ENCODE results near the gene DCLK1.
"Not testable (repeated sequence)": the region's sequence is repeated elsewhere in the genome, so short reads cannot be mapped to it uniquely, and the experiment has no call there.

The DCLK1 gene

DNA sequence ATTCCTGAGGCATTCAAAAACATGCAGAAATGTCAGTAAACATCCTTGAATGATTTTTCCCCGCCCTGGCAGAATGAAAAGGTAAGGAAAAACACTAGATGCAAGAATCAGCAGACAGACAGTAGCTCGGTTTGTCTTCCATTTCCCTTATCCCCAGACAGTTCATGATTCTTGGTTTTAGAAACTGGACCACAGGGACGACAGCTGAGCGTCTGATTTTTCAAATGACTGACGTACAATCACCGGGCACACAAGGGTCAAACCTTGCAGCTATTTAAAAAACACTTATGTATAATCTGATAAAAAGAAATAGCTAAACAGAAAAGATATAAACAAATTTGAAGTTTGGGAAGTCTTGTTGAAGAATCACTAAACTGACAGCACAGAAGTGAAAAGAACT, 47.1 kb downstream of the DCLK1 start:
- no peak for DNase-seq (ENCODE audit: low read depth in 2 of 2)

DNA sequence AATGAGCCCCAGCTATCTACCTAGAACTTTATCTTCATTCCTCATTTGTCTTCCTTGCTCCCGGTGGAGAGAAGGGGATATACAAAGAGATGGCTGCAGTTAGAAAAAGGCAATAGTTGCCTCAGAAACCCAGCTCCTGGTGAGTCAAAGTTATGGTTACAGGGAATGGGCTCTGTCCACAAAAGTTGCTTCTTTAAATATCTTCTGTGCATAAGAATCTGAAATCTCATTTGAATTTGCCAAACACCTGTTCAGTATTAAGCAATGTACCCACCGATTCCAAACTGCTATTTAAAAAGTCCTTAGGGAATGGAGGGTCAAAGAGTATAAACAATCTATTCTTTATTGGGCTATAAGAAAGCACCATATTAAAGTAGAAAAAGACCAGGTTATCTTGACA, 48.4 kb downstream of the DCLK1 start:
- DNase-seq (ENCODE audit: low read depth in 2 of 2) = no peak

DNA sequence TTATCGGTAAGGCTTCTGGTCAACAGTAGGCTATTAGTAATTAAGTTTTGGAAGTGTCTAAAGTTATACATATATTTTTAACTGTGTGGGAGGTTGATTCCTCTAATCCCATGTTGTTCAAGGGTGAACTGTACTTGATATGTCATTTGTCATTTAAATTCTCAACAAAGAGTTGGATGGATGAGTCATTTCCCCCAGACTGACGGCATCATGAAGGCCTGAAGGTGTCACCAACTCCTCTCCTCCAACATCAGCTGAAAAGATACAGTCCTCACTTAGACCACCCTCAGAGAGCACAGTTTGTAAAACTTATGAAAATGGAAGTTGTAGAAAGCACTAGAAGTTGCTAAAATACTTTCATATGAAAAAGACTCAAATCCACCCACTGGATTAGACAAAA, 48.8 kb downstream of the DCLK1 start:
- no peak for DNase-seq (ENCODE audit: low read depth in 2 of 2)

DNA sequence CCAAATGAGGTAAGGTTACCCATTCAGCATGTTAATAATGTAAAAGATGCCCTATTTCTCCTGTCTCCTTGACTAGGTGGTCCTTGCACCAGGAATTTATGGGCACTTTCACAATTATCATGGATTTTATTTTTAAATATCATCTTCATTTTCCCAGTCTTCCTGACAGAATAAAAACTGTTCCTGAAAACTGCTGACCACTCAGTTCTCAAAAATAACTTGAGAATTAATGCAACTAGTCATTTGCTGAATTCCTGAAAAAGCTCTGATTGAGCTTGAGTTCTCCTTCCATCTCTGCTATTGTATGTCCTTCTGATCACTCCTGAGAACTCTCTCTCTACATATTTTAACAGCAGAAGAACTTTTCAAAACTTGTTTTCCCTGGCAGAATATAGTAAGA, 55.0 kb downstream of the DCLK1 start:
- no peak for DNase-seq (ENCODE audit: low read depth in 2 of 2)

DNA sequence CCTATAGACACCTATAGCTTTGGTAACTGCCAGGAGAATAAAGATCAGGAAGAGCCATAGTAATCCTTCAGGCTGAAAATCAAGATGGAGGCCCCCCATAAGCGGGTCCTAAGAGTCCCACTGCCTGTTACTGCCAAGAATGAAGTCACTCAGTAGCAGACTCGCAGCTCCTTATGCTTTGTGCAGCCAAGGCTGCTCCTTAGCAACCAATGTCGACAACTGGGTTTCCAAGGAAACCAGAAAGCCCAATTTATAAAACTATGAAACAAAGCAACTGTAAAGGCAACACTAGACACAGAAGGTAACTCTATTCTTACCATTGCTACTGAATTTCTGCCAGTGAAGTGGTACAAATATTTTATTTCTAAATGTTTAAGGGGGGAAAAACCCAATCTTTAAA, 56.5 kb downstream of the DCLK1 start:
- DNase-seq (ENCODE audit: low read depth in 2 of 2) = no peak

DNA sequence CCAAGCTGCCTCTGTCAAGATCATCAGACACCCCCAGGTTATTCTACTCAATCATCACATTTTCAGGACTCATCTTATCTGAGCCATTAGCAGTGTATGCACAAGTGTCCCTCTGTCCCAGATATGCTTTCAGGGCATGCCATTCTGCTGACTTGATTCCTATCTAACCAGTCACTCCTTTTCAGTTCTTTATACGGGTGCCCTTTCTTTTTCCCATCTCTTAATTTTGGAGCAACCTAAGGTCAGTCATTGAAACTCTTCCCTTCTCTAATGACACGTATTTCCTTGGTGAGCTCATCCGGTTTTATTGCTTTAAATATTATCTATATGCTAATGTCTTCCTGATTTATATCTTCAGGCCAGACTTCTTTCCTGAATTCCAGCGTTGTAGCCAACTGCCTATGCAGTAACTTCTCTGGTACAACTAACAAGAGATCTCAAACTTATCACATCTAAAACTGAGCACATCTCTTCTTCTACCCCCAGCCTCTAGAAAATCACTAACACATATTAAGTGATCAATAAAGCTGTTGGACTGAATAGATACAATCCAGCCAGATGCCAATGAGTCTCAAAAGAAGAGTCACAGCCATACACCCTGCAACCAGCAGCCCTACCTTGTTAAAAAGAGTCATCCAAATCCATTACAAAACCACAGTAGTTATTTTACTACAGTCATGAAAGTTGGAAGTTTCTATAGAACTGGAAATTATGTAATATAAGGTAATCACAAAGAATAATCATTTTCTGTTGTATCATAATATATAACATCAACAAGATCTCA, 58.8 kb downstream of the DCLK1 start:
- no peak for DNase-seq (ENCODE audit: low read depth in 2 of 2)

DNA sequence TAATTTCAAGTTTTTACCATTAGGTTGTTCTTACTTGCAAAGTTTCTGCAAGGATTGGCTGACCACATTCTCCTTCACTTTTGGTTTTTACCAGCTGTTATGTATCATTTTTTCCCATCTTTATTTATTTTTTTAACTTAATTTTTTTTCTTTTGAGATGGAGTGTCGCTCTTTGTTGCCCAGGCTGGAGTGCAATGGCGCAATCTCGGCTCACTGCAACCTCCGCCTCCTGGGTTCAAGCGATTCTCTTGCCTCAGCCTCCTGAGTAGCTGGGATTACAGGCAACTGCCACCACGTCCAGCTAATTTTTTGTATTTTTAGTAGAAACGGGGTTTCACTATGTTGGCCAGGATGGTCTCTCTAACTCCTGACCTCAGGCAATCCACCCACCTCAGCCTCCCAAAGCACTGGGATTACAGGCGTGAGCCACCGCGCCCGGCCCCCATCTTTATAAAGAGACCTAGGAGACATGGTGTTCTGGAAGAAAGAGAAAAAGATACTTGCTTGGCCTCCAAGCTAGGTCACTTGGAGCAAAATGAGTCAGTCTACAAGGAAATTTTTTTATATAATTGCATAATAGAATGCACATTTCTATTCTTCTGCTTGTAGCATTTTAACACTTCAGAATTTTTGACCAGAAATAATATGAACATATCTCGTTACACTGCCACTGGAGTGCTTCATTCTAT, 60.5 kb downstream of the DCLK1 start:
- not testable (repeated sequence) for DNase-seq (ENCODE audit: low read depth in 2 of 2)

DNA sequence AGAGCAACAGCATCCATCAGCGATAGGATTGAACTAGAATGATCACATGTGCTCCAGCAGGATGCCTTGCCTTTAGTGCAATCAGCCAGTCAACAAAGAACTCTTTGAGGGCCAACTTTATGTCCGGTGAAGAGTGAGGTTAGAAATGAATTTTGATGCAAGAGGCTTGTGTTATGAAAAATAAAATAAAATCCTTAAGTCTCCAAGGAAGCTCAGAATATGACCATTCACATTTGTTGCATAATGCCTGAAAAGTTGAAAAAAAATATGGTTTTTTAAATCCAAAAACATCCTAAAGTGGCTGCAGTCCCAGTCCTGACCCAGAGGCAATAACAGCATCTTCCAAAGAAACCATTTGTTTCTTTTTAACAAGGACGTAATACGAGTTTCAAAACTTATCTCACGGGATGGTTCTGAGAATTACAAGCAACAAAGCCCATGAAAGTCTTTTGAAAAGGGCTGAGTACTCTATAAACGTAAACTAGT, 61.3 kb downstream of the DCLK1 start:
- DNase-seq (ENCODE audit: low read depth in 2 of 2) = no peak

DNA sequence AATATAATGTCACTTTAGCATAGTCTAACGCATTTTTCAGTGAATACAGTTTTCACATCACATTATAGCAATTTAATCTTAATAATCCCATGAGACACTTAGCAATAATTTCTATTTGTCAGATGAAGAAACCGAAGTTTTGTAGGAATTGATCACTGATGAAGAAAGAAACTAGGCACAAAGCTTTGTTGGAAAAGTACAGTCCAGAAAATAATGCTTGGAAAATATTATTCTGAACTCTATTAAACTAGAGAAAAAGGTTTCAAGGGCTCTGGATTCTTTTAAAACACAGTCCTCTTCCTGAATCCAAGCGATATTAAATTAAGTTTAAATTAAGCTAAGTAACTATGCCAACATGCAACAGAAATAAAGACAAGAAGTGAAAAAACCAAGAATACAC, 62.2 kb downstream of the DCLK1 start:
- no peak for DNase-seq (ENCODE audit: low read depth in 2 of 2)

DNA sequence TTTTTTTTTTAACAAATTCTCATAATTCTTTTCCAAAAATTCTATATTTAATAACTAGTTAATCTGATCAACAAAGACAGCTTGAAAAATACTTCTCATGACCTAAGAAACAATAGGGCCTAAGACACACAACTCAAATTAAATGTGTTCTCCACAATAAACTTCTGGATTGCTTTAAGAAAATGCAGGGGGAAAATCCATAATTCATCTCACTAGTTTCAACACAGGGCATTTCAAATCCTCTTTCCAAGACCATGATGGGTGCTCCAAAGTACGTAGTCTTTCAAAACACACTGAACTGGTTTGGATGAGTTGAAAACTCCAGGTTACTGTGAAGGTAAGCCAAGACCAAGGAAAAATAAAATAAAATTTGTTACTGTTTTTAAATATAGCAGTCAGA, 62.6 kb downstream of the DCLK1 start:
- DNase-seq (ENCODE audit: low read depth in 2 of 2) = no peak

DNA sequence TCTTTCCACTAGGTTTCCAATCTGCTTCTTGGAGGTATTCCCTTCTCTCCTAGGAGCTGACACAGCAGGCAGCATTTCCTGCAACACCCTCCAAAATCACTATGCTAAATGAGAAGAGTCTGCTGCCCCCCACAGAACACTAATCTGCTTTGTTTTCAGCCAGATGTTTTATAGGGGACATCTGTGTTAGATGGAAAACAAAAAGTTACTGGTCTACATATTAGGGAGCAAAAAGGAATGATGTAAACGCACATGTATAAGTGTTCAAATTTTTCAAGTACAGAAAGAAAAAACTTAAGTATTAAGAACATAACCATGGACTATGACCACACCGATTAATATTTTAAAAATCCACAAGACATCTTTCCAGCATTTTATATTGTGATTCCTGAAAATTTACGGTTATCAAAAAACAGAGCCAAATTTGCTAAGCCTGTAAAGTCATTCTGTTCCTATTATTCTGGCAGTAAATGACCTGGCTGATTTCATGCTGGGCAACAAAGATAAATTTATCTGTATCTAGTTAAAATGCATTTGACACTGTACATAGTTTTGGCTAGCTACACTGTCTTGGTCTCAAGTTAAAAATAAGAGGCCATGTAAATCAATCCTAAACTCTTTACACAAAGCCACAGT, 63.3 kb downstream of the DCLK1 start:
- no peak for DNase-seq (ENCODE audit: low read depth in 2 of 2)

DNA sequence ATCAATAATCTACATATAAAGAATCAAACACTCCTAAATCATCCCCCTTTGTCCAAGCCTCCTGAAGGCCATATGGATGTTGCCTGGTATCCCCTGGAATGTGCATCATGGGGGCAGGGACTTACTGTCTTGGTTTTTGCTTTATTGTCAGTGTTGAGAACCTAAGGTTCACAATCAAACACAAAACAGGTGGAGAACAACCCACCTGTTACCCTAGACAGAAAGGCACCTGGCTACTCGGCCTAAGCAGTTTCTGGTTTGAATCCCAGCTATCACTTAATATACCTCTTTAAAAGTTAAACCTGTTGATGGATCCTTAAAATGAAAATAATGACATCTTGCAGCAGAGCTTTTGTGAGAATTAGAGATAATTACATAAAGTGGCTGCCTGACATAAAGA, 68.9 kb downstream of the DCLK1 start:
- DNase-seq (ENCODE audit: low read depth in 2 of 2) = no peak

DNA sequence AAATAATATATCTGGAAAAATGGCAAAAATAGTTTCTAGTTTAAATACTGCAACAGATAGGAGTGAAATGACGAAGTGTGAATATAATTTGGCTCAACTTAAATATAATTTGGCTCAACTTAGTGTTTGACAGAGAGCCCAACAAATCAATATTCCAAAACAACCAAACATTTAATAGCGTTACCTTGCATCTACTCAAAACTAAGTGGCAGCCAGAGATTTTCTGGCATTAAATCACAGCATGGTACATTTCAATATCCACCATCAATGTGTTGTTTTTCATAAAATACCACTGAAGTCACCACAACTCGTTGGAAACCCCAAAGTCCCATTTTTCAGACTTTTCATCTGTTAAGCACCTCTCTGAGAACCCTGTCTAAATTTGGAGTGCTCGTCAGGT, 69.6 kb downstream of the DCLK1 start:
- DNase-seq (ENCODE audit: low read depth in 2 of 2) = no peak

DNA sequence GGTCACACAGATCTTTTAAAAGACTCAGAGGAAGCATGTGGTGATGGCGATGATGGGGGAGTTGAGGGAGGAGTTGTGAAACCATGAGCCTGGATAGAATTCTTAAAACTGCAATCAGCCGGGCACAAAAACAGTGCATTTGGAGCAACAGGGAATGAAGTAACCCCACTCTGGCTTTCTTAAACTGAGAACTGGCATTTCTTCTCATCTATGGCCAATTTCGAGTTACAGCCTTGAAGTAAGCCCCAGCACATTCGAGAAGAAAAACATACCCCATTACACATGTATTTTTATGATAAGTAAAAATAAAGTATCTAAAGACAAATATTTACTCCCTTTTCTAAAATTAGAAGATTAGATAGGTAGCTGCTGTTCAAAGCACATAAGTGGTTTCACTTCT, 70.1 kb downstream of the DCLK1 start:
- DNase-seq (ENCODE audit: low read depth in 2 of 2) = no peak

DNA sequence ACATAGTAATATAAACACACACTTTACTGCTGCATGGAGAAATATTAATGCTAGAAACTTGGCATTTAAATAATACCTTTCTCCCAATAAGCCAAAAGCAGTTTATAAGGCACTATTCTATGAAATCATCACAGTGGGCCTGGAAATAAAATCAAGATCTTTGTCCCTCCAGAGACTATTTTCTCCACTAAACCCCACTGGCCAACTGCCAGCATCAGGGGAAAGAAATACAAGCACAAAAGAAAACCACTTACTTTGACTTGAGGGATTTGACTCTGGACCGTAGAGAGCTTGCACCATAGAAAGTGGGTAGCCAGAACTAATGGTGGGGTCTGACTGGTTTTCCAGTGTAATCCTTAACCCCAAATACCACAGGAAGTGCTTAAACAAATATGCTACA, 71.9 kb downstream of the DCLK1 start:
- no peak for DNase-seq (ENCODE audit: low read depth in 2 of 2)

DNA sequence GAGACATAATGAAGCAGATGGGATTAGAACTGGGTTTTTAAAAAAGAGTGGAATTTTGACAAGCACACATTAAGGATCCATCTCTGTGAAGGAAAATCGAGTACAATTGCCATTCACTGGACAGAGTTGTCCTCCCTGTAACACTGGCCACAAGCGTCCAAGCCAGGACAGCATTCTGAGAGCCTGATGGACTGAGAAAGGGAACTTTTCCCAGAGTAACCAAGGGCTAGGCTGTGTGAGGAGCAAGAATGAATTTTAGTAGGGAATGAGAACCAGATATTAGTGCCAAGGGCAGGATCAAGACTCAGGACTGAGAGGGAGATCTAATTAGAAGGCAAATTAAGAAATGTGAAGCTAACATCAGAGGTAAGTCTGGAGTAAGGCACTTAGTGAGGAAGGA, 73.1 kb downstream of the DCLK1 start:
- no peak for DNase-seq (ENCODE audit: low read depth in 2 of 2)

DNA sequence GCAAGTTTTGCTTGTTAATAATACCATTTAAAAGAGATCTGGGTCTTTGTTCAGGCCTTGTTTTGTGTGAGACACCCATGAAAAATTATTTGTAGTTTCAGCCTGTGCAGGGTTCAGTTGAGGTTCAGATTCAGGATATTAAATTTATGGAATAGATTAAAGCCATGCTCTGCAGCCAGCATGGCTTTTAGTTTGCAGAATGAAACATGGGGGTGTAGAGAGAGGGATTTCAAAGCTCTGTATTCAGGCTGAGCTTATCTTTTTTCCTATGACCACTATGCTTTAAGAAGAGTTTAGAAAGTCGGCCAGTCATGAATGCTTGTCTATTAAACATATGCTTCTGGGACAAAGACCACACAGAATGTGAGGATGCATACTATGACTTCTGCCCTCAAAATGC, 73.6 kb downstream of the DCLK1 start:
- DNase-seq (ENCODE audit: low read depth in 2 of 2) = no peak

DNA sequence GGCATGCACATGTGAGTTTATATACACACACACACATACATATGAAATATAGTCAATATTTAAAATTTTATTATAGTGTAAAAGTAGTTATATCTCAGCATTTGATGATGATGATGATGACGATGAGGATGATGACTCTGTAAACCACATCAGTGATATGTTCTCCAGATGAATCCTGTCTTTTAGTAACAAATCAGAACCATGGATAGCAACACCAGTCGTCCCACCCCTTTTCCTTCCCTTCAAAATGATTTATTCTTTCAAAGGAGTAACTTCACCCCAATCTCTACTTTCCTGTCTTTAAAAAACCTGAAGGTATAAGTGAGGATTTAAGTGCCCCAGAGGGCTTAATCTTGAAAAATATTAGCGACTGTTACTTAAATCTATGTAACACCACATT, 74.1 kb downstream of the DCLK1 start:
- DNase-seq (ENCODE audit: low read depth in 2 of 2) = no peak

DNA sequence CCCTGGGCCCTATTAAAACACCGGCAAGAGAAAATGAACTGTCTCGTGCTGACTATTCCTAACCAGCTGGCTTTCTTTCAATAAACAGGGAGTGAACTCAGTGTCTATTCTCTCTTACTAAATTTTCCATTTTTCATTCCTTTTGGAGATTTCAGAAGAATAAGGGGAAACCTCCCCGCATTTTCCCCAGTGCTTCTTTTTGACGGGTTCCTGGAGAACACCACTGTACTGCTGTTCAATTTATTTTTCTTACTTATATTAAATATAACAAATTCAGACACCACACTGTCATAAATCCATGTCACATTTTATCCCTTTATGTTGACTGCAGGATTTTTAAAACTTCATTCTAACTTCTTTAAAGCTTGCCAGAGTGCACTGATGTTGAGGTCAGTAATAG, 75.8 kb downstream of the DCLK1 start:
- no peak for DNase-seq (ENCODE audit: low read depth in 2 of 2)

DNA sequence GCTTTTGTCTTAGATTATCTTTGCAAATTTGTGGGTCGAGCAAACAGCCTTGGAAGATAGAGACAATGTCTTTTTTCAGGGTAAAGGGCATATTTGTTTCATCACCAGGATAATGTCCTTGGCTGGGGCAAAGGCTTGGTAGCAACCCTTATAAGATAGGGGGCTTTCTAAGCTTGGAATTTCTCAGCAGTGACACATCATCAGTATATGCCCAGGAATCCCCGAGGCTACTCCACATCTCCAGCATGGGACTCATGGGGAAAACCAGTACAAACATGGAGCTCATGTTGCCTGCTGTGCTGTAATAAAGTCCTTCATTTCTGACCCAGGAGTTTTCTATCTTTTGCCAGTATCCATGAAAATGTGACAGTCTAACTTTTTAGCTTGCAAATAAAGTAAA, 77.1 kb downstream of the DCLK1 start:
- DNase-seq (ENCODE audit: low read depth in 2 of 2) = no peak

DNA sequence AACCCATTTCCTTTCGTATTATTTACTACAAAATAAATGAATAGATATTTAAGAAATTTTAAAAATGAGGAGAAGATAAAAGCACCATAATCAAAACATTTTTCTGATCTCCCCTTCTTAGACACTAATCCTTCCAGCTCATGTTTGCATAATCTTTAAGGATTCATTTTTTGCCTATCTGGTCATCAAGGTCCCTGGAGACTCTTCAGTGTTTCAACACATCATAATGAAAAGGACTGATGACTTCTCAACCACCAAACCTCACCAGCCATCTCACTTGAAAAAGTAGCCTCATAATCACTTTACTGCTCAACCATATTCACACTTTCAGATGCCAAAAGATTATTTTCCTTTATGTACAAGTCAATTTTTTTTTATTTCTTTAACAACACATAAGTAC, 80.1 kb downstream of the DCLK1 start:
- no peak for DNase-seq (ENCODE audit: low read depth in 2 of 2)

DNA sequence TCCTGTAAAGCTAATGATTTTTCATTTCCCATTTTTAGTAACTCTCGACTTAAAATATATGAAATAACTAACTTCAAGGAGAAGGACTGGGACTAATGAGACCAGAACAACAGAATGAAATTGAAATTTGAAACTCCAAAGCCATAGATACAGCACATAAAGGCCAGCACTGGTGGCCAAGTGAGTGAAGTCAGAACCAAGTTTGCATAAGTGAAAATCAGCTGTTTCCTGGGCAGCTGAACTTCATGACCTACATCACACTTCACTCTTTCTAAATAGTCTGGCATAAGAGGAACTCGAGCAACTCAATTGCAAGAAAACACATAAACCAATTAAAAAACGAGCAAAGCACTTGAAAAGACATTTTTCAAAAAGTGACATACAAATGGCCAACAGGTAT, 84.5 kb downstream of the DCLK1 start:
- no peak for DNase-seq (ENCODE audit: low read depth in 2 of 2)
